OCI-LY7 (cell line): ENCODE results near the gene URM1. TPM values are rescaled to one million over a fixed set of nuclear protein-coding genes. Genes with fewer than 3 reads are reported as not detected.

Source experiments
- BruUV-seq: library from RNA; stranded (reverse); fragments of 400-500 nt; replicated peaks from 2 replicates; lab custom pipeline; 2021; lab: Mats Ljungman, UMichigan
- CTCF ChIA-PET: fragments of 300-600 bp; sonication (Branson Sonifier 250); formaldehyde crosslinking; loops from one replicate; lab custom pipeline; 2022; ENCODE audit warnings: antibody characterized with exemption; ENCODE audit not compliant: unreplicated experiment; lab: Charles Lee
- POLR2A ChIA-PET: fragments of 300-600 bp; sonication (Branson Sonifier 250); formaldehyde crosslinking; loops from one replicate; lab custom pipeline; 2022; ENCODE audit warnings: antibody characterized with exemption; lab: Charles Lee
- DNase-seq: peaks from one replicate; pipeline ENCODE4 v3.0.0-alpha.2; 2015; ENCODE audit warnings: low spot score
- H2AFZ ChIP-seq: fragments of 200-600 bp; sonication (generic), shearing (Covaris generic); 2 replicates; pipeline ENCODE4 v1.6.1; 2014; ENCODE audit warnings: mild to moderate bottlenecking, antibody characterized with exemption, low read length, moderate library complexity
- H3K27ac ChIP-seq: fragments of 200-600 bp; sonication (generic); 2 replicates; pipeline ENCODE4 v1.5.1; 2014; ENCODE audit warnings: mixed run types, low read depth, mild to moderate bottlenecking, moderate library complexity, low read length, inconsistent platforms; ENCODE audit not compliant: poor library complexity, severe bottlenecking
- H3K36me3 ChIP-seq: fragments of 200-600 bp; sonication (generic); 2 replicates; pipeline ENCODE4 v1.6.1; 2014; ENCODE audit warnings: mild to moderate bottlenecking, antibody characterized with exemption, low read length, moderate library complexity, mixed read lengths; ENCODE audit not compliant: insufficient read depth
- H3K4me1 ChIP-seq: fragments of 200-600 bp; sonication (generic); 2 replicates; pipeline ENCODE4 v1.5.1; 2014; ENCODE audit warnings: mild to moderate bottlenecking, low read length; ENCODE audit not compliant: insufficient read depth, poor library complexity, severe bottlenecking
- H3K4me2 ChIP-seq: fragments of 200-600 bp; sonication (generic); 2 replicates; pipeline ENCODE4 v1.6.1; 2014; ENCODE audit warnings: mild to moderate bottlenecking, low read length
- H3K4me3 ChIP-seq: fragments of 200-600 bp; sonication (generic); 2 replicates; pipeline ENCODE4 v1.5.1; 2014; ENCODE audit warnings: mild to moderate bottlenecking, low read depth, low read length; ENCODE audit not compliant: poor library complexity, severe bottlenecking
- H3K79me2 ChIP-seq: fragments of 200-600 bp; sonication (generic); 2 replicates; pipeline ENCODE4 v1.6.1; 2016; ENCODE audit warnings: low read depth, mild to moderate bottlenecking, low read length, moderate library complexity, mixed read lengths; ENCODE audit not compliant: insufficient read depth
- H3K9me2 ChIP-seq: fragments of 200-600 bp; sonication (generic); 2 replicates; pipeline ENCODE4 v1.6.1; 2016; ENCODE audit warnings: mild to moderate bottlenecking, low read length, mixed read lengths; ENCODE audit not compliant: insufficient read depth
- H3K9me3 ChIP-seq: fragments of 200-600 bp; sonication (generic); 2 replicates; pipeline ENCODE4 v1.6.1; 2014; ENCODE audit warnings: mild to moderate bottlenecking, mixed run types, low read length, mixed read lengths
- H4K20me1 ChIP-seq: fragments of 200-600 bp; sonication (generic); 2 replicates; pipeline ENCODE4 v1.6.1; 2014; ENCODE audit warnings: mild to moderate bottlenecking, antibody characterized with exemption, low read length, moderate library complexity, mixed read lengths; ENCODE audit not compliant: insufficient read depth
- CTCF ChIP-seq: fragments of 200-600 bp; sonication (generic); conservative IDR thresholded peaks from 2 replicates; pipeline ENCODE4 v1.5.1; 2014; ENCODE audit warnings: mild to moderate bottlenecking, antibody characterized with exemption, low read length, moderate library complexity, mixed read lengths
- EZH2phosphoT487 ChIP-seq: fragments of 200-600 bp; sonication (generic); IDR thresholded peaks from 2 replicates; pipeline ENCODE4 v1.6.1; 2018; ENCODE audit warnings: low read depth, borderline replicate concordance, mild to moderate bottlenecking, mixed run types, antibody characterized with exemption, low read length, moderate library complexity, mixed read lengths
- intact Hi-C: fragments of 100-400 bp; cut with micrococcal nuclease; formaldehyde crosslinking; loops from one replicate; pipeline ENCODE4 v1.10.0; 2022; ENCODE audit not compliant: unreplicated experiment
- total RNA-seq, 2 experiments: library from RNA; depleted of rRNA in 1 of 2; stranded (reverse); fragments of >200 nt in 1 of 2; shearing (Covaris generic) in 1 of 2; gene quantifications; 2 replicates each; pipeline ENCODE4 v1.2.3, GENCODE V29; 2014 to 2022

Gene URM1
- total RNA-seq, 2 experiments from 2014 or later = 58.5 to 60.8 TPM

GRCh38 chr9:128434340-128434739 is 63.2 kb downstream of the URM1 start:
- H2AFZ ChIP-seq = no peak overlapping the region
- no peaks in the 10 kb centered on the region for H4K20me1 ChIP-seq
- no peaks in the 10 kb centered on the region for H3K36me3 ChIP-seq
- ChIA-PET CTCF (no interaction called here), POLR2A (interaction anchor here (0.6 kb wide), 1 partner anchor 63 kb away, joined by 3 read pairs; the partner anchor contains the start of gene URM1)
- TF ChIP-seq CTCF (no peak), EZH2phosphoT487 (no peak)
- no peak overlapping the region for H3K4me2 ChIP-seq
- H3K4me1 ChIP-seq = peaks cover 3% of the 10 kb centered on the region
- no peak overlapping the region for H3K27ac ChIP-seq
- H3K9me3 ChIP-seq = no peaks in the 10 kb centered on the region
- no peaks in the 10 kb centered on the region for H3K9me2 ChIP-seq
- BruUV-seq = no TSS peak
- DNase-seq = no peak
- intact Hi-C loops = no loop called here
- H3K79me2 ChIP-seq = no peaks in the 10 kb centered on the region
- no peak overlapping the region for H3K4me3 ChIP-seq

GRCh38 chr9:128435611-128436010 is 64.4 kb downstream of the URM1 start:
- Histone ChIP-seq H3K9me3 (no peaks in the 10 kb centered on the region), H3K4me3 (no peak overlapping the region), H3K27ac (no peak overlapping the region), H3K36me3 (no peaks in the 10 kb centered on the region), H3K79me2 (no peaks in the 10 kb centered on the region), H3K9me2 (no peaks in the 10 kb centered on the region), H4K20me1 (no peaks in the 10 kb centered on the region), H3K4me2 (no peak overlapping the region), H2AFZ (no peak overlapping the region), H3K4me1 (peaks cover 3% of the 10 kb centered on the region)
- DNase-seq = no peak
- CTCF ChIA-PET = interaction anchor here (0.6 kb wide), 1 partner anchor 18 kb away, joined by 4 read pairs; no protein-coding TSS in a partner anchor
- intact Hi-C loops = no loop called here
- POLR2A ChIA-PET = no interaction called here
- no peak for TF ChIP-seq CTCF
- no peak for TF ChIP-seq EZH2phosphoT487
- no TSS peak for BruUV-seq

- no TSS peak for BruUV-seq
- H3K4me1 ChIP-seq = peaks cover 3% of the 10 kb centered on the region
- H3K9me3 ChIP-seq = no peaks in the 10 kb centered on the region
- ChIA-PET CTCF (interaction anchor here (0.6 to 1.0 kb wide), 5 partner anchors 12 to 97 kb away, joined by 3 to 6 read pairs (median 3); no protein-coding TSS in a partner anchor), POLR2A (interaction anchor here (1.0 kb wide), 1 partner anchor 113 kb away, joined by 3 read pairs; no protein-coding TSS in a partner anchor)
- no peaks in the 10 kb centered on the region for H3K79me2 ChIP-seq
- intact Hi-C loops = loop anchor here (2.0 kb wide), 1 partner anchor 114 kb away; the partner anchor contains the start of gene SPTAN1
- no peaks in the 10 kb centered on the region for H3K36me3 ChIP-seq
- no peak overlapping the region for H3K27ac ChIP-seq
- H4K20me1 ChIP-seq = no peaks in the 10 kb centered on the region
- TF ChIP-seq EZH2phosphoT487 = no peak
- peak; percentile 88 for TF ChIP-seq CTCF
- no peak overlapping the region for H3K4me2 ChIP-seq
- peak overlapping the region; percentile 85 for H2AFZ ChIP-seq
- peak; percentile 86 for DNase-seq
- H3K4me3 ChIP-seq = no peak overlapping the region
- H3K9me2 ChIP-seq = no peaks in the 10 kb centered on the region
These were observed 67.4 kb downstream of the URM1 start for GRCh38 chr9:128438343-128439109.
